ENCODE data around the gene POLR2F.
"Not testable (repeated sequence)": the region's sequence is repeated elsewhere in the genome, so short reads cannot be mapped to it uniquely, and the experiment has no call there.

POLR2F gene

DNA sequence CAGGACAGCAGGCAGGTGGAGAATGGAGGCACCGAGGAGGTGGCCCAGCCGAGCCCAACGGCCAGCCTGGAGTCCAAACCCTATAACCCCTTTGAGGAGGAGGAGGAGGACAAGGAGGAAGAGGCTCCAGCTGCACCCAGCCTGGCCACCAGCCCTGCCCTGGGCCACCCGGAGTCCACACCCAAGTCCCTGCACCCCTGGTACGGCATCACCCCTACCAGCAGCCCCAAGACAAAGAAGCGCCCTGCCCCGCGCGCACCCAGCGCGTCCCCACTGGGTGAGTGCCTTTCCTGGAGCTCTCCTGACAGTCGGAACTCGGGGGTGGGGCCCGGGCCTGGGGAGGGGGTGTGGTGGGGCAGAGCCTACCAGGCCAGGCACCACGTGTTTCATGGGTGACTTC lies 27.7 kb upstream of the POLR2F start:
- DNase-seq: no peak

DNA sequence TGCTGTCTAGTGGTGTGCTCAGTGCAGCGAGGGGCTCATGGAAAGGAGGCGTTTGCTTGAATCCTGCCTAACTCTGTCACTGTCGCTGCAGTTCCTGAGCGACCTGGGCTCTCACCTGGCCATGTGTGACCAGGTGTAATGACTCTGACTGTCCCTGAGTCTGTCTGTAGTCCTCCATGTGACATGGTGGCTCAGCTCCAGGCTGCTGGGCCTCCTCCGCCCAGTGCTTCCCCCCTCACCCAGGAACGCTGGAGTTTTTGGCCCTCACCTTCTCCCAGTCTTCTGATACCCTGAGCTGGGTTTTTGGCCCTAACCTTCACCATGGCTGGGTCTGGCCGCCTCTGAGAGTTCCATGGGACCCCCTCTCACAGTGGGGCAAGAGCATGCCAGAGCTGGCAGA lies 27.1 kb upstream of the POLR2F start:
- no peak for DNase-seq

DNA sequence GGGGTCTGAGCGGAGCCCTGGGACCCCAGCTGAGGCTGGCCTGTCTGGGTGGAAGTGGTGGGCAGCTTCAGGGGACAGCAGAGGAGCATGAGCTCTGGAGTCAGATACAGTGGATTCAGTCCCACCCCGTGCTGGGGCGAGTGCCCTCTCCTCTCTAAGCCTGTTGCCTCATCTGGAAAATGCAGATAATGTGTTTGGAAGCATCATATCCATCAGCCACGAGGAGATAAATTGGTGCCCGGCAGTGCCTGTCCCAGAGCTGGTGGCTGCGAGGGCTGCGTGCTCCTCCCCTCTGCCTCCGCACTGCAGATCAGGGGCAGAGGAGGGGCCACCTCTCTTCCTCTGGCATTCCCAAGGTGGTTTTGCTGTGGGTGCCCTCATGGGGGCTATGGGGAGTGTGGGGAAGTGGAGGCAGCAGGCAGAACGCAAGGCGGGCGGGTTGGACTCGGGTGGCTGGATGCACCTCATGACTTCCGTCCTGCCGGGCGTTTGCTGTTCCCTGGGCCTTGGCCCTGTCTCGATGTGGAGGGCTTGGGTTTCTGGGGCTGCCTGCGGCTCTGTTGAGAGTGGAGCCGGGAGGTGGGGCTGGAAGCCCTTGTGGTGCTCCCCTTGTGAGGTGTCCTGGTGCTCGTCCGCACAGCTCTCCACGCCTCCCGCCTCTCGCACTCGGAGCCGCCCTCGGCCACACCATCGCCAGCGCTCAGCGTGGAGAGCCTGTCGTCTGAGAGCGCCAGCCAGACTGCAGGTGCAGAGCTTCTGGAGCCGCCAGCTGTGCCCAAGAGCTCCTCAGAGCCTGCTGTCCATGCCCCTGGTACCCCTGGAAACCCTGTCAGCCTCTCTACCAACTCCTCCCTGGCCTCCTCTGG lies 26.5 kb upstream of the POLR2F start:
- no peak for DNase-seq

DNA sequence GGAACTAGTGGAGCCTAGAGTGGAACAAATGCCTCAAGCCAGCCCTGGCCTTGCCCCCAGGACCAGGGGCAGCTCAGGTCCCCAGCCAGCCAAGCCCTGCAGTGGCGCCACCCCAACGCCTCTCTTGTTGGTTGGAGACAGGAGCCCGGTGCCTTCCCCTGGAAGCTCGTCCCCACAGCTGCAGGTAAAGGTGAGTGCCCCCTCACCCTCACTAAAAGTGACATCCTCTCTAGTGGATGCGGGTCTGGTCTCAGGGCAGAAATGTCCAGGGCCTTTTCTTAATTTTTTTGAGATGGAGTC lies 25.9 kb upstream of the POLR2F start:
- no peak for DNase-seq

DNA sequence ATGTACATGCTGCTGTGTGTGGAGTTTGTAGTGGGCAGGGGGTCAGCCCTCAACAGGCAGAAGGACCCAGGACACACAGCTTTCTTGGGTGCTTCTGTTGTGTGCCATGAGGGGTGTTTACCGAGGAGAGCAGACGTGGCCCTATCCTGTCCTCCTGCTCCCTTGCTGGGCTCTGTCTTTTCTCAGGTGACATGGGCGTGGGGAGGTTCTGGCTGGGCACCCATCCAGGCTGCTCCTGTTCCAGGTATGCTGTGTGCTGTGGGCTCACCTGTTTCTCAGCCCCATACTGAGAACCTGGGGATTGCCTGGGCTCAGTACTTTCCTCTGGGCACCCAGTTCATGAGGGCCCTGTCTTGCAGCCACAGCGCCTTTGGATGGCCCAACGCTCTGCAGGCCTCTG lies 24.1 kb upstream of the POLR2F start:
- no peak for DNase-seq

DNA sequence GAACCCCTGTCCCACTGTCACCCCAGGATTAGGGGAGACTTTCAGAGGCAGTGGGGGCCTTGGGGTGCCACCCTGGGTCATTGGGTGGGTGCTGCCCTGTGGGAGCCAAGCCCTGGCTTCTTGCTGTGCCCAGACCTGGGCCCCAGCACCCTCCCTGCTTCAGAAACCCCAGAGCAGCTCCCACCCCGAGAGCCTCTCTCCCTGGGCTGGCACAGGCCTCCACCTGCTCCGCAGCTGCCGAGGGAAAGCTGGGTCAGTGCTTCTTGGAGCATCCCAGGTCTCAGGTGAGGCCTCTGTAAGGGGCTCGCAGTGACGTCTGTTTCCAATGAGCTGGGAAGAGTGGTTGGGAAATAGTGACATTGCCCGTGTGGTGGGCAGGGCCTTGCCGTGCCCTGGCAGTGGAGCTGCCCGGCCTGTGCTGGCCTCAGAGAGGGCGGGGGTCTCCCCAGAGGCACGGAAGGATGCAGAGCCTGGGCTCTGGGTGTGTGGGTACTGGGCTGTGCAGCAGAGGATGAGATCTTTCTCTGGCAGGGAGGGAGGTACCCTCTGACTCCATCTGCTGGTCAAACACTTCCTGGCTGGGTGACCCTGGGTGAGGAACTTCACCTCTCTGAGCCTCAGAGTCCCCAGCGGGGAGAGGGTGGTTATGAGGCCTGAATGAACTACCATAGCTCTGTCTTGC lies 23.1 kb upstream of the POLR2F start:
- DNase-seq: no peak

DNA sequence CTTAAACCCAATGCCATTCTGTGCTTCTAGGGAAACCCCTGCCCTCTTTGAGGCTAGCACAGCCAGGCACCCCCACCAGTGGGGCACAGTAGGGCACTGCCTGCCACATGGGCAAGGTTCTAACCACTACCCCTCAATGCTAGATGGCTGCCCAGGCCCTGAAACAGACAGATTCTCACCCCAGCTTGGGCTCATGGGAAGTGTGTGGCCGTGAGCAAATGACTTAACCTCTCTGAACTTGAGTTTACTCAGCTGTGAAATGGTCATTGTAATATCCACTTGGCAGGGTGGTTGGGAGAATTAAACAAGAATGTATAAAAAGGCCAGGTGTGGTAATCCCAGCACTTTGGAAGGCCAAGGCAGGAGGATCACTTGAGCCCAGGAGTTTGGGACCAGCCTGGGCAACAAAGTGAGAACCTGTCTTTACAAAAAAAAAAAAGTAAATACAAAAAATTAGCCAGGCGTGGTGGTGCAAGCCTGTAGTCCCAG lies 22.5 kb upstream of the POLR2F start:
- DNase-seq: no peak

DNA sequence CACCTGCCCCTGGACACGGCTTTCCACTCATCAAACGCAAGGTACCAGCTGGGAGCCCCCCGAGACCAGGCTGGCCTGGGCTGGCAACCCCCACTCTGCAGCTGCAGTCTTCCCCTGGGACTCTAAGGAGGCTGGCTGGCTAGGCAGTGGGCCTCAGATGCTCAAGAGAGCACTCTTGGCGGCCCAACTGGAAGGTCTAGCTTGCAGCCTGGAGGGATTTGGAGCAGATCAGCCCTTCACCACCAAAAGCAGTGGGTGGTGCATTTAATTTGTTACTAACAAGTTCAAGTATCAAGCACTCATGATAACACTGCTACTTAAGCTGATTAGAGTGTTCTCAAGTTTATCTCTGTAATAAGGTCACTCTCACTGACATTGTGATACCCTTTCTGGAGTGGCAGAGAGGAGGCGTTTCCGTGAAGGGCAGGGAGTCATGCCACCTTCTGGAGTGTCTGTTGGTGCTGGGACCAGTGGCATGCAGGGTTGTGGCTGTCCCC lies 21.6 kb upstream of the POLR2F start:
- DNase-seq: no peak

DNA sequence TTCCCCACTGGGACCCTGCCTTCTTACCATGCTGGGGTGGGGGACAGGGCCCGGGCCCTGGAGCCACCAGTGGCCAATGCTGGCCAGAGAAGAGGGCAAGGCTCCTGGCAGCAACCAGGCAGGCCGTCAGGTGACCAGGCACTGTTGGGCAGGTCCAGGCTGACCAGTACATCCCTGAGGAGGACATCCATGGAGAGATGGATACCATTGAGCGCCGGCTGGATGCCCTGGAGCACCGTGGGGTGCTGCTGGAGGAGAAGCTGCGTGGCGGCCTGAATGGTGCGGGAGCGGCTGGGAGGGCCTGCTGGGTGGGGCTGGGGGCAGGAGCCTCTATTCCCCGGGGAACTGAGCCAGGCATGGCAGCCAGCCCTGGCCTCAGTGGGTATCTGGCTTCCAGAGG lies 21.1 kb upstream of the POLR2F start:
- no peak for DNase-seq

DNA sequence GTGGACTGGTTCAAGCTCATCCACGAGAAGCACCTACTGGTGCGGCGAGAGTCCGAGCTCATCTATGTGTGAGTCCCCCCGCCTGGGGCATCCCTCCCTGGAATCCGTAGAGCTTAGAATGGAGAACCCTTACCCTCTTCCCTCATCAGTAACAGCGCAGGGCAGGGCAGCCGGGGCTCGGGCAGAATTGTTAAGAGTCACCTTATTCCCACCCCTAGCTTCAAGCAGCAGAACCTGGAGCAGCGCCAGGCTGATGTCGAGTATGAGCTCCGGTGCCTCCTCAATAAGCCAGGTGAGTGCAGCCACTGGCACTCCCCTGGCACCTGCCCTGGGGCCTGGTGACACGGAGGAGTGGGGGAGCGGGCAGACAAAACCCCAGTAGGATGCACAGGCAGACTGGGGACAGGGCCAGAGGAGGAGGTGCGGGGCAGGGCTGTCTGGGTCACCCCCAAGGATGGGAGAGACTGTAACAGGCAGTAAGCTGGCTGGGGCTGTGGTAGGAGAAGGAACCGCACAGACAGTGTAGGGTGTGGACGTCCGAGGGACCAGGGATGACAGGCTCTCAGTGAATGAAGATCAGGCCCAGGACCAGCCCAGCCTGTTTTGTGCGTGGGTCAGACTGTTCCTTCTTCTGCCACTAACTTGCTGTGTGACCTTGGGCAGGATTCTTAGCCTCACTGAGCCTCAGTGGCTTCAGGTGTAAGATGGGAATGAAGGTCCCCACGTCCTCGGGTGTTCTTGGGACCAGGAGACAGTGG lies 20.5 kb upstream of the POLR2F start:
- DNase-seq: no peak

DNA sequence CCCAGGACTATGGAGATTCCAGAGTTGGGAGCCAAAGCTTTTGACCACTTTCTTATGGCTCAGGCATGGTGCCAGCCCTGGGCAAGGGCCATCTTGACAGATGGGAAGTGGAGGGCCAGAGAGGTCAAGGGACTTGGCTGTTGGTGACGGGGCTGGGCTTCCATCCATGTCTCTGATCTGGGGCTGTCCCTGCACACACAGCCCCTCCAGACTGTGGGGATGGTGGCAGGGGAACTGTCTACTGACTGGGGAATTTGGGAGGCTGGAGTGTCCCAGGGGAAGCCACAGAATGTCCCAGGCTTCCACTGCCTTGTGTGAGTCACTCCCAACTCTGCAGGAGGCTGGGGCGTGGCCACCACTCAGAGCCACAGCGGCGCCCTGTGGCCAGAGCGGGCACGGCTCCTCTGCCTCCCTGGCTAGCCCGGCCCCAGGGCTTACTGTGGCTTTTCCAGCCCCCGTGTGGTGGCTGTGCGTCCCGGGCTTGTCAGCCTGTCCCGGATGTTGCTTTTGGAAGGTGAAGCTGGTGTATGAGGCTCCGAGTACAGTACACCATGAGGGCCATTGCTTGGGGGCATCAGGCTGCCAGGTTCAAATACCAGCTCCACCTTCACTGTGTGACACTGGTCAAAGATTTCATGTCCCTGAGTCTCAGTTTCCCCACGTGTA lies 19.7 kb upstream of the POLR2F start:
- peak; percentile 6 for DNase-seq

DNA sequence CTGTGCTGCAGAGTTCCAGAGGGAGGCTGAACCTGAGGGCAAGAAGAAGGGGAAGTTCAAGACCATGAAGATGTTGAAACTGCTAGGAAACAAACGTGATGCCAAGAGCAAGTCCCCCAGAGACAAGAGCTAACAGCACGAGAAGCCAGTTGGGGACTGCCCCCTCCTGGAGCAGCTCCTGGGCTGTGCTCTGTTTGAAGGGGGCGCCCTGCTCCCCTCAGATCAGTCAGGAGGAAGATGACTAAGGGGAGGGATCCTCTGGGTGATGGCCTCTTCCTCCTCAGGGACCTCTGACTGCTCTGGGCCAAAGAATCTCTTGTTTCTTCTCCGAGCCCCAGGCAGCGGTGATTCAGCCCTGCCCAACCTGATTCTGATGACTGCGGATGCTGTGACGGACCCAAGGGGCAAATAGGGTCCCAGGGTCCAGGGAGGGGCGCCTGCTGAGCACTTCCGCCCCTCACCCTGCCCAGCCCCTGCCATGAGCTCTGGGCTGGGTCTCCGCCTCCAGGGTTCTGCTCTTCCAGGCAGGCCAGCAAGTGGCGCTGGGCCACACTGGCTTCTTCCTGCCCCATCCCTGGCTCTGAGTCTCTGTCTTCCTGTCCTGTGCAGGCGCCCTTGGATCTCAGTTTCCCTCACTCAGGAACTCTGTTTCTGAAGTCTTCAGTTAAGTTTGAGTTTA lies 12.7 kb upstream of the POLR2F start:
- DNase-seq: no peak

DNA sequence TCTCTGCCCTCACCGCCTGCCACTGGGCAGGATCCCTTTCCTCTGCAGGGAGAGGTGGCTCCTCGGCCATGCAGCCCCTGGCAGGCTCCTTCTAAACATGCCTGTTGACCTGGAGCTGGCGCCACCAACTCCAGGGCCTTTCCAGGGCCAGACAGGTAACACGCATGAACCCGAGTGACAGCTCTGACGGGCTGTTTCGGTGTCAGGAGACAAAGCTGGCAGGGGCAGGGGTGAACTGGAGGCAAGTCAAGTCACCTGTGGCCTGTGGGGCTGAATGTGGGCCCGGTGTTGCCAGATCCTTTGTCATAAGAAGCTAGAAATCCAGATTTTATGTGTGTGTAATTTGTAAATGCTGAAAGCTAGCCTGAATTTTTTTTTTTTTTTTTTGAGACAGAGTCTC lies 11.4 kb upstream of the POLR2F start:
- DNase-seq: no peak

DNA sequence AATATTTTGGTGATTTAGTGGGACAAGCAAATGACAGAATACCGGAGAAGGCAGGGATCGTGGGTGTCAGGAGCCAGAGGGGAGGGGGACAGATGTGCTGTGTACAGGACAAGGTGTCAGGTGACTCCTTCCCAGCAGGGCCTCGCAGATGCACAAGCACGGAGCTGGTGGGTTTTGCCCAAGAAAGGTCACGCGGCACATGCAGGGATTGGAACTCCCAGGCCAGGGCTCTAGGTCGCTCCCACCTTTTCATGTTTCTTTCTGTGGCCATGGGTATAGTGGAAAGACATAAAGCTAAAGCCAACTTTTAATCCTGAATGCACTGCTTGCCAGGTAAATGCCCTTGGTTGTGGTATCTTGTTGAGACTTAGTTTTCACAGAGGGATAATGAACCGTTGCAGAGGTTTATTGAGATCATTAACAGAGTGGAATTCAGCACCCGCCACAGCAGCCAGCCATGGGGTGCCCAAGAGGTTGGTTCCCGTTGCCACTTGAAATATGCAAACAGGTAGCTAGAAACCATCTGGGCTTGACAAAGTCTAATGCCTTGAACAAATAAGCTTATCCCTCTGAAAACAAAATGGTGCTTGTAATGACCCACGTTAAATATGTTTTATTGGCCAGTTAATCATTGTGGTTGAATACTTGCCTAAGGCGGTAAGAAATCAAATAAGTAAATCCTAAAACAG lies 10.2 kb upstream of the POLR2F start:
- DNase-seq: no peak

DNA sequence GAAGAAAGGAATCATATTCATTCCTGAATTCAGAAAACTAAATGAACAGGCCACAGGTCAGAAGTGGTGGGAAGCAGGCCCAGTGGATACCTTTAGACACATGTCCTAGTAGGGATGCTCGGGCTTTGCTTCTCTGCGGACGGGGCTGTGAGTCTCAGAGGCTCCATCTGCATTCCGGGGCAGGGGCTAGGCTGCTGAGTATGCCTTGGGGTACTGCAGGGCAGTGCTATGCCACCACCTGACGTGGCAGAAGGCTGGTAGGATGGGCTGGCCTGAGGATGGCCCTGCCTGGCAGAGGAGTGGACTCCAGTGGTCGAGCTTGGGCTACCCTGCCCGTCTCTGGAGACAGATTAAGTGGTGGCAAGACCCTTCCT lies 9.7 kb upstream of the POLR2F start:
- DNase-seq: no peak

DNA sequence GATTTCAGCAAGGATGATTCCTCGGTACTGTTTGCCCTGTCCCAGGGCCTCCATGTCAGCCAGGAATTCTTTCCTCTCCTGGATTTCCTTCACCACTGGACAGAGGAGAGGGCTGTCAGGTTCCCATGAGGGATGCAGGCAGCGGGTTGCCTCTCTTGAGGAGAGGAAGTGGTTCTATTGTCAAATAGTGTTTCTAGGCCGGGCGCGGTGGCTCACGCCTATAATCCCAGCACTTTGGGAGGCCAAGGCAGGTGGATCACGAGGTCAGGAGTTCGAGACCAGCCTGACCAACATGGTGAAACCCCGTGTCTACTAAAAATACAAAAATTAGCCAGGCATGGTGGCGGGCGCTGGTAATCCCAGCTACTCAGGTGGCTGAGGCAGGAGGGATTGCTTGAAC lies 9.1 kb upstream of the POLR2F start:
- not testable (repeated sequence) for DNase-seq

DNA sequence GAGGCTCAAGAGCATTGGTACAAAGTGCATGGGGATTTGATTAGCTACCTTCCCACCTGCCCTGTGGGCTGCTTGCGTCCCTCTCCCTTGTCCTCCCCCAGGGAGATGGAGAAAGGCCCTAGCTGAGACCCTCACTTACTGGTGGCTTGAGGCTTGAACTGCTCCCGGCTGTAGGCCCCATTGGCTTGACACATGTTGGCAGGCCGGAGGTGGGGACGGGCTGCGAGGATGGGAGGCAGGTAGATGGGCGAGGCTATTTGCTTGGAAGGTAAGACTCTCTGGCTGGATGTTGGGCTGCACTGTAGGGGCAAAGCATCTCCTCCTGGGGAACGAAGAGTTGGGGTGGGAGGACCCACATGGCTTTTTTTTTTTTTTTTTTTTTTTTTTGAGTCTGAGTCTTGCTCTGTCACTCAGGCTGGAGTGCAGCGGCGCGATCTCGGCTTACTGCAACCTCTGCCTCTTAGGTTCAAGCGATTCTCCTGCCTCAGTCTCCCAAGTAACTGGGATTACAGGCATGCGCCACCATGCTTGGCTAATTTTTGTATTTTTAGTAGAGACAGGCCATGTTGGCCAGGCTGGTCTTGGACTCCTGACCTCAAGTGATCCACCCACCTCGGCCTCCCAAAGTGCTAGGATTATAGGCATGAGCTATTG lies 6.2 kb upstream of the POLR2F start:
- not testable (repeated sequence) for DNase-seq

DNA sequence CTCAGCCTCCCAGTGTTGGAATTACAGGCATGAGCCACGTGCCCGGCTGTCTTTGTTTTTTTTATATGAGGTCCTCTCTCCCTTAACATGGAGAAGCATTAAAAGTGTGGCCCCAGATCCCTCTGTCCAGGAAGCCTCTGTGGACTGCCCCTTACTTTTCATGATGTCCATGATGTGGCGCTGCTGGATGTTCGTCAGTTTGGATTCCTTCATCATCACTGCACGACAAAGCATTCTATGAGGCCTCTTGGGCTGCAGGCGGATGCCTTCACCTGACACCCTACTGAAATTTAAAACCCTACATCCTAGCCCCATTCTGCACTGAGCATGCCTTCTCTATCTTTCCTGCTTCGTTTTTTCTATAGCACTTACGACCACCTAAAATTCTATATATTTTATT lies 2.2 kb upstream of the POLR2F start:
- no peak for DNase-seq

DNA sequence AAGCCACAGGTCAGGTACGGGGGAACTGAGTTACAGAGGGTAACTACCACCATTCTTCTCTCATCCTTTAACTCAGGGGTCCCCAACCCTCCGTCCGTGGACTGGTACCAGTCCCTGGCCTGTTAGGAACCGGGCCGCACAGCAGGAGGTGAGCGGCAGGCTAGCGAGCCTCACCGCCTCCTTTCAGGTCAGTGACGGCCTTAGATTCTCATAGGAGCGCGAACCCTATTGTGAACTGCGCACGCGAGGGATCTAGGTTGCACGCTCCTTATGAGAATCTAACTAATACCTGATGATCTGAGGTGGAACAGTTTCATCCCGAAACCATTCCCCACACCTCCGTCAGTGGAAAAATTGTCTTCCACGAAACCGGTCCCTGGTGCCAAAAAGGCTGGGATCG lies 870 bp upstream of the POLR2F start:
- DNase-seq: not testable (repeated sequence)

DNA sequence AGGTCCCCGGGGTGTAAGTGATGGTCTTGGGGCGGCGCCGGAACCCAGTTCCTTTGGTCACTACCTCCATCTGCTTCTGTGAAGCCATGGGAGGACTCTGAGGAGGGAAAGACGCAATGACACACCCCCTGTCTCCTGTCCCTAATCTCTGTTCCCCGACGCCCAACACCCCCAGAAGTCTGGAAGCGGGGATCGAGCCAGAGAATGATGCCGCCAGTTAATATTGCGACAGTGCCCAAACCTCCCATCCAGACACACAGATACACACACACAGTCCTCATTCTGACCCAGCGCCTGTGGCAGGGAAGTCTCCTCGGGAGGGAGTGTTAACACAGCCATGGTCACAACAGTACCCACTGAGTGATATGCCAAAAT lies 450 bp upstream of the POLR2F start:
- DNase-seq: no peak

DNA sequence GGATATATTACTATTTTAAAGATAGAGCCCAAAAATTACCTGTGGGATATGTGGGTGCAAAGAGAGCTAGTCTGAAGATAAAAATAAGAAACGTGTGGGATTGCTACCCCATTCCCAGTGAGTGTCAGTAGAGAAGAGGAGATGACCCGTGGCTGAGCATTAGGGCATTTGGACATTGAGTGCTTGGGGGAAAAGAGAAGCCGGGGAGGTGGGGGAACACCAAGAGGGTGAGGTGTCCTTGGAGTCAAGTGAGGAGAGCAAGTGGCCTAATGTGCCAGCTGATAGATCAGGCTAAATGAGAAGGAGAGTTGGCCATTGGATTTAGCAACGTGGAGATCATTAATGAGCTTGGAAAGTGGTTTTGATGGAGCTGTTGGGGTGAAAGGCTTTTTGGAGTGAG lies 1.2 kb downstream of the POLR2F start:
- no peak for DNase-seq
